NCI-H146 (cell line): ENCODE measurements around the gene ACYP1.

Experiments used
- DNase-seq: peaks from one replicate; lab custom pipeline; 2025; lab: John Stamatoyannopoulos, UW

Gene ACYP1

GRCh38 chr14:75040507-75040906 lies 23.3 kb downstream of the ACYP1 start:
- no peak for DNase-seq

- no peak for DNase-seq
Measured at GRCh38 chr14:75032939-75033338, 30.9 kb downstream of the ACYP1 start.

- DNase-seq: no peak
Measured at GRCh38 chr14:75030147-75030546, 33.7 kb downstream of the ACYP1 start.

- DNase-seq: no peak
Measured at GRCh38 chr14:75025876-75026275, 37.9 kb downstream of the ACYP1 start.

GRCh38 chr14:75025082-75025481 lies 38.7 kb downstream of the ACYP1 start:
- no peak for DNase-seq

GRCh38 chr14:75023108-75023507 lies 40.7 kb downstream of the ACYP1 start:
- no peak for DNase-seq

- DNase-seq: no peak
Measured at GRCh38 chr14:75022655-75023054, 41.2 kb downstream of the ACYP1 start.

- DNase-seq: no peak
Measured at GRCh38 chr14:75018694-75019093, 45.1 kb downstream of the ACYP1 start.

- DNase-seq: no peak
Measured at GRCh38 chr14:75016815-75017214, 47.0 kb downstream of the ACYP1 start.

- DNase-seq: no peak
Measured at GRCh38 chr14:75015496-75015895, 48.3 kb downstream of the ACYP1 start.

- DNase-seq: no peak
Measured at GRCh38 chr14:75013290-75013689, 50.5 kb downstream of the ACYP1 start.

GRCh38 chr14:75011356-75011994 lies 52.3 kb downstream of the ACYP1 start:
- DNase-seq: no peak

GRCh38 chr14:75010472-75011093 lies 53.2 kb downstream of the ACYP1 start:
- DNase-seq: no peak

GRCh38 chr14:75009176-75009575 lies 54.6 kb downstream of the ACYP1 start:
- no peak for DNase-seq

GRCh38 chr14:75005357-75005756 lies 58.5 kb downstream of the ACYP1 start:
- no peak for DNase-seq

- DNase-seq: no peak
Measured at GRCh38 chr14:75003250-75004027, 60.4 kb downstream of the ACYP1 start.
